IPS-18c (cell line): Measurements from ENCODE around the gene ZNF888.
"Not testable (repeated sequence)": the region's sequence is repeated elsewhere in the genome, so short reads cannot be mapped to it uniquely, and the experiment has no call there.

Source experiments
- H3K4me3 ChIP-seq: 2 replicates; pipeline ENCODE4 v1.7.0; 2013; ENCODE audit warnings: low read depth, mild to moderate bottlenecking, low read length, moderate library complexity; ENCODE audit not compliant: insufficient read depth
- H3K9me3 ChIP-seq: one replicate; pipeline ENCODE4 v1.6.1; 2013; ENCODE audit warnings: mild to moderate bottlenecking, low read length, moderate library complexity; ENCODE audit not compliant: control insufficient read depth, insufficient read depth

The ZNF888 gene

GRCh38 chr19:52943134-52943883 lies 20.1 kb upstream of the ZNF888 start:
- peaks cover 3% of the 10 kb centered on the region for H3K9me3 ChIP-seq
- peak overlapping the region; percentile 44 for H3K4me3 ChIP-seq

GRCh38 chr19:52942386-52943133 lies 19.3 kb upstream of the ZNF888 start:
- Histone ChIP-seq H3K9me3 (no peaks in the 10 kb centered on the region), H3K4me3 (peak overlapping the region; percentile 99)

- H3K4me3 ChIP-seq = peak overlapping the region; percentile 99
- H3K9me3 ChIP-seq = no peaks in the 10 kb centered on the region
Measured at GRCh38 chr19:52941941-52942385, 18.7 kb upstream of the ZNF888 start.

- H3K9me3 ChIP-seq = not testable (repeated sequence)
- peak overlapping the region; percentile 99; the same call in 1 of the 2 replicates for H3K4me3 ChIP-seq
Measured at GRCh38 chr19:52941523-52941922, 18.3 kb upstream of the ZNF888 start.

- not testable (repeated sequence) for H3K4me3 ChIP-seq, H3K9me3 ChIP-seq
Measured at GRCh38 chr19:52940905-52941304, 17.7 kb upstream of the ZNF888 start.

GRCh38 chr19:52938761-52939160 lies 15.5 kb upstream of the ZNF888 start:
- no peak overlapping the region for H3K4me3 ChIP-seq

GRCh38 chr19:52936954-52937325 lies 13.7 kb upstream of the ZNF888 start:
- H3K4me3 ChIP-seq = no peak overlapping the region
- H3K9me3 ChIP-seq = no peaks in the 10 kb centered on the region

More at GRCh38 chr19:52938761-52939160, 15.5 kb upstream of the ZNF888 start:
- H3K9me3 ChIP-seq = no peaks in the 10 kb centered on the region

- Histone ChIP-seq H3K4me3 (no peak overlapping the region), H3K9me3 (no peaks in the 10 kb centered on the region)
Measured at GRCh38 chr19:52936151-52936953, 13.1 kb upstream of the ZNF888 start.

GRCh38 chr19:52935434-52935833 lies 12.2 kb upstream of the ZNF888 start:
- Histone ChIP-seq H3K9me3 (no peaks in the 10 kb centered on the region), H3K4me3 (no peak overlapping the region)

- H3K9me3 ChIP-seq, H3K4me3 ChIP-seq: not testable (repeated sequence)
Measured at GRCh38 chr19:52924641-52925040, 1.4 kb upstream of the ZNF888 start.

- no peaks in the 10 kb centered on the region for H3K9me3 ChIP-seq
- peak overlapping the region; percentile 83; the same call in 1 of the 2 replicates for H3K4me3 ChIP-seq
Measured at GRCh38 chr19:52923778-52924593, 758 bp upstream of the ZNF888 start.

GRCh38 chr19:52917531-52917930 lies 5.7 kb downstream of the ZNF888 start:
- Histone ChIP-seq H3K9me3 (no peaks in the 10 kb centered on the region), H3K4me3 (no peak overlapping the region)

GRCh38 chr19:52910648-52911047 lies 12.6 kb downstream of the ZNF888 start:
- Histone ChIP-seq H3K9me3 (no peaks in the 10 kb centered on the region), H3K4me3 (no peak overlapping the region)

- H3K4me3 ChIP-seq, H3K9me3 ChIP-seq: not testable (repeated sequence)
Measured at GRCh38 chr19:52904052-52904780, 19.0 kb downstream of the ZNF888 start.

- Histone ChIP-seq H3K4me3 (no peak overlapping the region), H3K9me3 (no peaks in the 10 kb centered on the region)
Measured at GRCh38 chr19:52901842-52902241, 21.4 kb downstream of the ZNF888 start.

GRCh38 chr19:52898596-52898995 lies 24.6 kb downstream of the ZNF888 start:
- not testable (repeated sequence) for H3K4me3 ChIP-seq, H3K9me3 ChIP-seq
